Neural progenitor cell (in vitro differentiated cells): ENCODE data around the gene DEGS2.

Experiments
- EZH2 ChIP-seq: fragments of 200-600 bp; sonication (generic); IDR thresholded peaks from 2 replicates; pipeline ENCODE4 v1.6.1; 2017; ENCODE audit warnings: antibody characterized with exemption, mild to moderate bottlenecking, moderate library complexity
- TF ChIP-seq, protein P1 (sequence below): fragments of 200-600 bp; sonication (generic); IDR thresholded peaks from 2 replicates; pipeline ENCODE4 v1.5.1; 2017; ENCODE audit warnings: antibody characterized with exemption, mild to moderate bottlenecking

DNA sequence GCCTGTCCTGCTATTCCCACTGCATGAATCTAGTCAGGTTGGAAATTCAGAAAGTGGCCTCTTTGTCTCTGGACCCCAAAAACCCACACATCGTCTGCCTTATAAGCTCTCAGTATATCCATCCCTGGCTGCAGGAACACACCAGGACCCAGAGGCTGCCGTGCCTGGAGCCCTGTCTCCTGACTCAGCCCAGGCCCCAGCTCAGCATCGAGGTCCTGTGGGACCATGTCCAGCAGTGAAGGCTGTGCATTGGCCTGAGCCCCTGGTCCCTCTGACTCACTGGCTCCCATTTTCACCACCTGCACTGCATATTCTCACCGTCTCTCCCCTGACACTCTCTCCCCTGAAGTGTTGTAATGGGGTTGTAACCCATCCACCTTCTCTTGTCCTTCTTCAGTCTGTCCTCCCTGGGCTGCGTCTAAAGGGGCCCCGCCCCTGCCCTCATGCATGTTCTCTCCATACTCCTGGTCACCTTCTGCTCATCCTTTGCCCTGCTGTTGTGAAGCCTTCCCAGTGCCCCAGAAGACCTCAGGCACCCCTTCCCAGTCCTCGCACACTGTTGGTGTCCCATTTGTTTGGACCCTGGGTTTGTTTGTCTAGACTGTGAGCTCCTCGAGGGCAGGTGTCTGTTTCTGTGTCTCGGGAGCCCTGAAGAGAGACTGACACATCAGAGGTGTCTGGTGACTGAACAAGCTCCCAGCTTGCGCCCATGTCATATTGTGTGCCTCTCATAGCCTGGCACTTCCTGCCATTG lies 50.4 kb downstream of the DEGS2 start:
- TF ChIP-seq EZH2, result no peak
- TF ChIP-seq, protein P1, sequence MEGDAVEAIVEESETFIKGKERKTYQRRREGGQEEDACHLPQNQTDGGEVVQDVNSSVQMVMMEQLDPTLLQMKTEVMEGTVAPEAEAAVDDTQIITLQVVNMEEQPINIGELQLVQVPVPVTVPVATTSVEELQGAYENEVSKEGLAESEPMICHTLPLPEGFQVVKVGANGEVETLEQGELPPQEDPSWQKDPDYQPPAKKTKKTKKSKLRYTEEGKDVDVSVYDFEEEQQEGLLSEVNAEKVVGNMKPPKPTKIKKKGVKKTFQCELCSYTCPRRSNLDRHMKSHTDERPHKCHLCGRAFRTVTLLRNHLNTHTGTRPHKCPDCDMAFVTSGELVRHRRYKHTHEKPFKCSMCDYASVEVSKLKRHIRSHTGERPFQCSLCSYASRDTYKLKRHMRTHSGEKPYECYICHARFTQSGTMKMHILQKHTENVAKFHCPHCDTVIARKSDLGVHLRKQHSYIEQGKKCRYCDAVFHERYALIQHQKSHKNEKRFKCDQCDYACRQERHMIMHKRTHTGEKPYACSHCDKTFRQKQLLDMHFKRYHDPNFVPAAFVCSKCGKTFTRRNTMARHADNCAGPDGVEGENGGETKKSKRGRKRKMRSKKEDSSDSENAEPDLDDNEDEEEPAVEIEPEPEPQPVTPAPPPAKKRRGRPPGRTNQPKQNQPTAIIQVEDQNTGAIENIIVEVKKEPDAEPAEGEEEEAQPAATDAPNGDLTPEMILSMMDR, result no peak
